Endothelial cell of umbilical vein (primary cell): Measurements from ENCODE around the gene HDAC11. TPM values are rescaled to one million over a fixed set of nuclear protein-coding genes. Genes with fewer than 3 reads are reported as not detected.

ENCODE experiments used
- BruUV-seq: library from RNA; stranded (reverse); fragments of 400-500 nt; replicated peaks from 2 replicates; lab custom pipeline; 2021; lab: Mats Ljungman, UMichigan
- CTCF ChIA-PET: fragments of 300-600, 350-600 bp; sonication (Branson Sonifier 250); formaldehyde crosslinking; loops from one replicate; lab custom pipeline; 2021; ENCODE audit warnings: antibody characterized with exemption, inconsistent platforms; lab: Charles Lee
- POLR2A ChIA-PET: fragments of 300-600, 350-600 bp; sonication (Branson Sonifier 250); formaldehyde crosslinking; loops from one replicate; lab custom pipeline; 2021; ENCODE audit warnings: antibody characterized with exemption, inconsistent platforms; lab: Charles Lee
- DNase-seq: peaks from one replicate; pipeline ENCODE4 v3.0.0-alpha.2; 2011; ENCODE audit warnings: low read depth, low spot score
- FAIRE-seq: peaks from 2 replicates; lab custom pipeline; 2011; peaks lifted over from hg19 to GRCh38; lab: Jason Lieb, UNC
- H2AFZ ChIP-seq: 2 replicates; pipeline ENCODE4 v1.6.0; 2012; ENCODE audit warnings: low read depth, low read length, control low read depth, inconsistent platforms
- H3K27ac ChIP-seq: 2 replicates; pipeline ENCODE4 v1.5.1; 2011; ENCODE audit warnings: low read depth, mild to moderate bottlenecking, control low read depth, low read length, moderate library complexity; ENCODE audit not compliant: insufficient read depth
- H3K27me3 ChIP-seq, 2 experiments: 2 replicates each; pipeline versions ENCODE4 v1.6.0 to v1.6.1; 2011; ENCODE audit warnings: low read length in 2 of 2, mixed read lengths in 1 of 2; ENCODE audit not compliant: control insufficient read depth in 2 of 2, insufficient read depth in 2 of 2
- H3K36me3 ChIP-seq, 2 experiments: 2 replicates in 1 of 2; 3 replicates in 1 of 2; pipeline ENCODE4 v1.5.1; 2011; ENCODE audit warnings: low read length in 2 of 2, mild to moderate bottlenecking in 1 of 2, moderate library complexity in 1 of 2; ENCODE audit not compliant: control insufficient read depth in 2 of 2, insufficient read depth in 2 of 2; ENCODE audit errors: extremely low read depth in 1 of 2
- H3K4me1 ChIP-seq: 3 replicates; pipeline ENCODE4 v1.5.1; 2011; ENCODE audit warnings: mild to moderate bottlenecking, low read length; ENCODE audit not compliant: control insufficient read depth, insufficient read depth; ENCODE audit errors: extremely low read depth
- H3K4me2 ChIP-seq: 2 replicates; pipeline ENCODE4 v1.6.1; 2011; ENCODE audit warnings: low read length, control low read depth, mixed read lengths; ENCODE audit not compliant: insufficient read depth
- H3K4me3 ChIP-seq, 3 experiments: fragments of 200-600 bp in 1 of 3; sonication (generic), shearing (Covaris generic) in 1 of 3; replicated peaks in 1 of 3; 2 replicates each; pipeline ENCODE4 v1.5.1; 2011 to 2016; ENCODE audit warnings: control low read depth in 3 of 3, low read length in 3 of 3, mild to moderate bottlenecking in 2 of 3, inconsistent platforms in 1 of 3, low read depth in 1 of 3, moderate library complexity in 1 of 3; ENCODE audit not compliant: insufficient read depth in 1 of 3
- H3K79me2 ChIP-seq: 2 replicates; pipeline ENCODE4 v1.6.0; 2012; ENCODE audit warnings: low read length, inconsistent platforms; ENCODE audit not compliant: control insufficient read depth, insufficient read depth
- H3K9ac ChIP-seq: replicated peaks from 2 replicates; pipeline ENCODE3; 2011; ENCODE audit warnings: low read length, control low read depth; ENCODE audit not compliant: insufficient read depth; ENCODE audit errors: extremely low read depth
- H3K9me1 ChIP-seq: replicated peaks from 3 replicates; pipeline ENCODE4 v1.6.0; 2011; ENCODE audit warnings: mild to moderate bottlenecking, low read length; ENCODE audit not compliant: control insufficient read depth, insufficient read depth; ENCODE audit errors: extremely low read depth
- H3K9me3 ChIP-seq: replicated peaks from 2 replicates; pipeline ENCODE4 v1.5.1; 2012; ENCODE audit warnings: low read length, inconsistent platforms; ENCODE audit not compliant: control insufficient read depth, insufficient read depth
- H4K20me1 ChIP-seq: replicated peaks from 2 replicates; pipeline ENCODE3; 2011; ENCODE audit warnings: mild to moderate bottlenecking, low read length; ENCODE audit not compliant: control insufficient read depth, insufficient read depth; ENCODE audit errors: extremely low read depth
- EZH2 ChIP-seq: IDR thresholded peaks from 2 replicates; pipeline ENCODE4 v1.6.1; 2012; ENCODE audit warnings: borderline replicate concordance, low read depth, mild to moderate bottlenecking, moderate library complexity, low read length, inconsistent platforms; ENCODE audit not compliant: severe bottlenecking
- FOS ChIP-seq: IDR thresholded peaks from 2 replicates; pipeline ENCODE4 v1.6.1; 2011; ENCODE audit warnings: mild to moderate bottlenecking, low read length, moderate library complexity, borderline replicate concordance; ENCODE audit not compliant: insufficient read depth
- GATA2 ChIP-seq: IDR thresholded peaks from 2 replicates; pipeline ENCODE4 v1.7.0; 2011; ENCODE audit warnings: low read depth, mild to moderate bottlenecking, moderate library complexity, mixed read lengths, low read length; ENCODE audit not compliant: insufficient read length, insufficient read depth
- JUN ChIP-seq: IDR thresholded peaks from 2 replicates; pipeline ENCODE4 v1.6.1; 2011; ENCODE audit warnings: borderline replicate concordance, low read depth; ENCODE audit not compliant: insufficient read length, insufficient read depth
- MYC ChIP-seq: IDR thresholded peaks from one replicate; pipeline ENCODE4 v1.6.1; 2011; ENCODE audit warnings: mild to moderate bottlenecking, low read depth, low read length
- POLR2A ChIP-seq: IDR thresholded peaks from 2 replicates; pipeline ENCODE4 v1.6.1; 2012; ENCODE audit warnings: low read depth, mild to moderate bottlenecking, control low read depth, low read length
- POLR2AphosphoS5 ChIP-seq: IDR thresholded peaks from 2 replicates; pipeline ENCODE4 v1.6.1; 2012; ENCODE audit warnings: low read depth, mild to moderate bottlenecking, control low read depth, low read length, moderate library complexity; ENCODE audit not compliant: insufficient read depth
- dilution Hi-C: fragments of 300-500 bp; cut with MboI; formaldehyde crosslinking; loops from one replicate; pipeline ENCODE4 v1.15.0; 2019; ENCODE audit warnings: low sequenced_read_pairs; ENCODE audit not compliant: extremely low pct_ligation_motif_present
- intact Hi-C: fragments of 100-400 bp; cut with micrococcal nuclease; formaldehyde crosslinking; loops from one replicate; pipeline ENCODE4 v1.10.0; 2022
- polyA plus RNA-seq, 4 experiments: library from polyadenylated mRNA; depleted of rRNA in 3 of 4; stranded (reverse) in 3 of 4; unstranded in 1 of 4; fragments of >200 nt; gene quantifications; 2 replicates each; pipeline versions ENCODE4 v1.2.1 to v1.2.3, GENCODE V29; 2011 to 2012; ENCODE audit warnings: missing spikeins in 1 of 4
- total RNA-seq: library from RNA; stranded (reverse); gene quantifications from 2 replicates; pipeline ENCODE4 v1.2.3, GENCODE V29; 2021
- TF ChIP-seq, protein P1 (sequence below): IDR thresholded peaks from 2 replicates; pipeline ENCODE4 v1.6.1; 2011; ENCODE audit not compliant: insufficient read depth, insufficient read length
- TF ChIP-seq, protein P2 (sequence below), 2 donors: IDR thresholded peaks; 1 replicate in 1 of 2; 2 replicates in 1 of 2; pipeline ENCODE4 v1.5.1; 2011; ENCODE audit warnings: low read length in 2 of 2, mild to moderate bottlenecking in 2 of 2, moderate library complexity in 2 of 2, control low read depth in 1 of 2, inconsistent platforms in 1 of 2, low read depth in 1 of 2; ENCODE audit not compliant: insufficient read depth in 1 of 2; ENCODE audit errors: extremely low read depth in 1 of 2

The HDAC11 gene
- total and polyA plus RNA-seq, 2 donors (not counting 3 experiments of a cell fraction or from before 2014, with no cell fraction given), result 6.8 to 8.8 TPM

DNA sequence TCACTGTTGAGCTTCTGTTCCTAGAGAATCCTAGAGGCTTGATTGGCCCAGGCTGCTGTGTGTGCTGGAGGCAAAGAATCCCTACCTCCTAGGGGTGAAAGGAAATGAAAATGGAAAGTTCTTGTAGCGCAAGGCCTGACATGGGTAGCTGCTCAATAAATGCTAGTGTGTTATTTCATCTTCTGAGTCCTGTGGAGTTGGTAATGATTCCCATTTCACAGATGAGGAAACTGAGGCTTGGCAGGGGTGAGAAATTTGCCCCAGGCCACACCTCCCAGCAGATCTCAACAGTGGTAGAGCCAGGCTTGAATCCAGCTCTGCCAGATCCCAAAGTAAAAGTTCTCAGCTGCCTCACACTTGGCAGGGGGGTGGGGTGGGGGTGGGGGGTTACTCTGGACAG lies 26.1 kb downstream of the HDAC11 start:
- H3K36me3 ChIP-seq, result no peaks in the 10 kb centered on the region
- intact Hi-C loops, result no loop called here

More for the DNA sequence above, 26.1 kb downstream of the HDAC11 start:
- H3K4me1 ChIP-seq, result no peaks in the 10 kb centered on the region
- no peak overlapping the region for H3K4me2 ChIP-seq
- H3K27me3 ChIP-seq, result no peaks in the 10 kb centered on the region
- no peaks in the 10 kb centered on the region for H4K20me1 ChIP-seq
- H3K9me3 ChIP-seq, result no peaks in the 10 kb centered on the region
- H3K9me1 ChIP-seq, result no peaks in the 10 kb centered on the region
- H3K9ac ChIP-seq, result no peak overlapping the region
- DNase-seq (no peak), FAIRE-seq (no peak)
- H2AFZ ChIP-seq, result no peak overlapping the region
- POLR2A ChIA-PET, result no interaction called here
- no peak overlapping the region for H3K4me3 ChIP-seq
- no TSS peak for BruUV-seq
- H3K27ac ChIP-seq, result no peak overlapping the region
- CTCF ChIA-PET, result interaction anchor here (1.1 to 3.0 kb wide), 3 partner anchors 10 to 143 kb away, joined by 3 to 27 read pairs (median 15); no protein-coding TSS in a partner anchor
- no peak for TF ChIP-seq POLR2A
- no peak for TF ChIP-seq FOS
- no peak for TF ChIP-seq EZH2
- TF ChIP-seq, protein P1, sequence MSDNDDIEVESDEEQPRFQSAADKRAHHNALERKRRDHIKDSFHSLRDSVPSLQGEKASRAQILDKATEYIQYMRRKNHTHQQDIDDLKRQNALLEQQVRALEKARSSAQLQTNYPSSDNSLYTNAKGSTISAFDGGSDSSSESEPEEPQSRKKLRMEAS, result no peak
- TF ChIP-seq, protein P2, sequence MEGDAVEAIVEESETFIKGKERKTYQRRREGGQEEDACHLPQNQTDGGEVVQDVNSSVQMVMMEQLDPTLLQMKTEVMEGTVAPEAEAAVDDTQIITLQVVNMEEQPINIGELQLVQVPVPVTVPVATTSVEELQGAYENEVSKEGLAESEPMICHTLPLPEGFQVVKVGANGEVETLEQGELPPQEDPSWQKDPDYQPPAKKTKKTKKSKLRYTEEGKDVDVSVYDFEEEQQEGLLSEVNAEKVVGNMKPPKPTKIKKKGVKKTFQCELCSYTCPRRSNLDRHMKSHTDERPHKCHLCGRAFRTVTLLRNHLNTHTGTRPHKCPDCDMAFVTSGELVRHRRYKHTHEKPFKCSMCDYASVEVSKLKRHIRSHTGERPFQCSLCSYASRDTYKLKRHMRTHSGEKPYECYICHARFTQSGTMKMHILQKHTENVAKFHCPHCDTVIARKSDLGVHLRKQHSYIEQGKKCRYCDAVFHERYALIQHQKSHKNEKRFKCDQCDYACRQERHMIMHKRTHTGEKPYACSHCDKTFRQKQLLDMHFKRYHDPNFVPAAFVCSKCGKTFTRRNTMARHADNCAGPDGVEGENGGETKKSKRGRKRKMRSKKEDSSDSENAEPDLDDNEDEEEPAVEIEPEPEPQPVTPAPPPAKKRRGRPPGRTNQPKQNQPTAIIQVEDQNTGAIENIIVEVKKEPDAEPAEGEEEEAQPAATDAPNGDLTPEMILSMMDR (IDR thresholded peaks at IDR 0.05; ENCODE audit: extremely low read depth in 1 of 2, insufficient read depth in 1 of 2, low read depth in 1 of 2, low read length in 2 of 2), result no peak
- TF ChIP-seq JUN, result no peak
- TF ChIP-seq POLR2AphosphoS5, result no peak
- TF ChIP-seq MYC, result no peak
- TF ChIP-seq GATA2, result no peak
- H3K79me2 ChIP-seq, result no peaks in the 10 kb centered on the region
- dilution Hi-C loops, result no loop called here
